NB4 (cell line): Measurements from ENCODE around the gene CFAP251.

Experiments
- CTCF ChIP-seq: IDR thresholded peaks from one replicate; pipeline ENCODE4 v1.5.1; 2012; ENCODE audit warnings: low read depth, low read length
- POLR2A ChIP-seq: IDR thresholded peaks from 2 replicates; pipeline ENCODE4 v1.6.1; 2011; ENCODE audit warnings: mild to moderate bottlenecking; ENCODE audit not compliant: insufficient read length; ENCODE audit errors: extremely low read depth

GRCh38 chr12:121947981-121948380, 29.6 kb downstream of the CFAP251 start:
- TF ChIP-seq POLR2A (no peak), CTCF (no peak)
